A549 treated with Hydrocortisone at 1 μM for 4 hours (cell line): ENCODE results near the gene ZNF672. TPM values are rescaled to one million over a fixed set of nuclear protein-coding genes. Genes with fewer than 3 reads are reported as not detected.

ENCODE experiments used
- total RNA-seq: library from RNA; stranded (reverse); fragments of 200-300 nt; extraction: Qiagen RNA extraction; gene quantifications from 5 replicates; pipeline ENCODE4 v1.2.3, GENCODE V29; 2022

ZNF672 gene
- total RNA-seq, result 16.0 to 20.9 TPM (median 18.9 TPM) in 5 replicates

GRCh38 chr1:248837781-248838356, at the start of gene ZNF672:
ZNF672 (plus strand) TSS chr1:248838224; CDS start chr1:248847275, 9,051 bp downstream.

GRCh38 chr1:248825909-248826760, 11.9 kb upstream of the ZNF672 start, which contains the start of gene SH3BP5L:
SH3BP5L (minus strand) TSS chr1:248825915; CDS start chr1:248824935, 980 bp downstream.

GRCh38 chr1:248858891-248859889, 21.2 kb downstream of the ZNF672 start, which contains the start of gene ZNF692:
ZNF692 (minus strand) TSS chr1:248859085; CDS start chr1:248858309, 776 bp downstream.

Other genes starting within 250 kb of the ZNF672 start
- gene OR2T10, start 240.5 kb upstream of the ZNF672 start, total RNA-seq, result not detected in 5 replicates
- gene OR2T11, start 203.1 kb upstream of the ZNF672 start, total RNA-seq, result not detected in 5 replicates
- gene OR2T35, start 192.9 kb upstream of the ZNF672 start, total RNA-seq, result not detected in 5 replicates
- not detected in 5 replicates for gene OR2T27, start 182.7 kb upstream of the ZNF672 start, total RNA-seq
- gene OR14I1, start 135.5 kb upstream of the ZNF672 start, total RNA-seq, result not detected in 5 replicates
- gene LYPD8, start 82.5 kb upstream of the ZNF672 start, total RNA-seq, result 0.10 to 0.20 TPM (median 0.16 TPM) in 4 of 5 replicates, not detected in the other
- gene SH3BP5L, start 12.3 kb upstream of the ZNF672 start, total RNA-seq, result 21.6 to 26.7 TPM (median 22.8 TPM) in 5 replicates
- gene ZNF692, start 20.9 kb downstream of the ZNF672 start, total RNA-seq, result 14.4 to 22.2 TPM (median 20.7 TPM) in 5 replicates
- 2.6 to 4.2 TPM (median 3.4 TPM) in 5 replicates for gene PGBD2, start 68.0 kb downstream of the ZNF672 start, total RNA-seq